Measurements from ENCODE around the gene APMAP. TPM values are rescaled to one million over a fixed set of nuclear protein-coding genes. Genes with fewer than 3 reads are reported as not detected.

The APMAP gene
- 93.7 and 146 TPM in 2 replicates for total RNA-seq

GRCh38 chr20:24992487-24993205, at the start of gene APMAP:
Gene APMAP, minus strand, starts transcription at chr20:24992751. Its CDS starts 63 bp downstream, at chr20:24992688.

GRCh38 chr20:24948939-24949679, 43.4 kb downstream of the APMAP start, which contains the start of gene CST7:
Gene CST7, plus strand, starts transcription at chr20:24949269. Its CDS starts 237 bp downstream, at chr20:24949506.

Other genes with a start within 250 kb of the APMAP start
- not detected in 2 replicates for gene CST7, start 43.5 kb downstream of the APMAP start, total RNA-seq
- gene ACSS1, start 65.4 kb upstream of the APMAP start, total RNA-seq, result 2.3 and 6.8 TPM in 2 replicates
- gene VSX1, start 89.4 kb upstream of the APMAP start, total RNA-seq, result not detected in 2 replicates
- 44.3 and 81.9 TPM in 2 replicates for gene ENTPD6, start 203.0 kb upstream of the APMAP start, total RNA-seq